WI38 (cell line): ENCODE measurements around the gene SMARCA1.

Experiments
- H3K4me3 ChIP-seq: 2 replicates; pipeline ENCODE4 v1.5.1; 2011; ENCODE audit warnings: low read depth, mild to moderate bottlenecking, control low read depth, low read length
- CTCF ChIP-seq: IDR thresholded peaks from 2 replicates; pipeline ENCODE4 v1.5.1; 2012; ENCODE audit warnings: low read depth, mild to moderate bottlenecking, control low read depth, low read length

The SMARCA1 gene

GRCh38 chrX:129461801-129462456 lies 61.4 kb downstream of the SMARCA1 start:
- no peak overlapping the region for H3K4me3 ChIP-seq
- TF ChIP-seq CTCF = no peak

GRCh38 chrX:129452523-129452922 lies 70.8 kb downstream of the SMARCA1 start:
- no peak for TF ChIP-seq CTCF
- H3K4me3 ChIP-seq = no peak overlapping the region

- TF ChIP-seq CTCF = no peak
- no peak overlapping the region for H3K4me3 ChIP-seq
Observed at GRCh38 chrX:129450123-129450522, 73.2 kb downstream of the SMARCA1 start.

- TF ChIP-seq CTCF = no peak
- no peak overlapping the region for H3K4me3 ChIP-seq
Observed at GRCh38 chrX:129449148-129449547, 74.1 kb downstream of the SMARCA1 start.

- no peak for TF ChIP-seq CTCF
- no peak overlapping the region for H3K4me3 ChIP-seq
Observed at GRCh38 chrX:129445436-129445835, 77.9 kb downstream of the SMARCA1 start.

- H3K4me3 ChIP-seq = no peak overlapping the region
- TF ChIP-seq CTCF = no peak
Observed at GRCh38 chrX:129433945-129434344, 89.3 kb downstream of the SMARCA1 start.

- H3K4me3 ChIP-seq = no peak overlapping the region
- no peak for TF ChIP-seq CTCF
Observed at GRCh38 chrX:129433461-129433860, 89.8 kb downstream of the SMARCA1 start.
